K562 (cell line): ENCODE data around the gene LAPTM5. TPM values are rescaled to one million over a fixed set of nuclear protein-coding genes. Genes with fewer than 3 reads are reported as not detected.

Experiments used
- ADNP ChIP-seq: fragments of 200-800 bp; sonication (Bioruptor generic); IDR thresholded peaks from 2 replicates; pipeline ENCODE4 v1.6.1; 2016; ENCODE audit warnings: missing genetic modification characterization, missing compliant biosample characterization
- BRF2 ChIP-seq: IDR thresholded peaks from 3 replicates; pipeline ENCODE4 v1.6.1; 2011; ENCODE audit warnings: borderline replicate concordance, mild to moderate bottlenecking; ENCODE audit not compliant: insufficient read length, insufficient read depth
- CBFA2T3 ChIP-seq: fragments of 450-650 bp; IDR thresholded peaks from 2 replicates; pipeline ENCODE4 v1.6.1; 2017
- CLOCK ChIP-seq: fragments of 250-450 bp; sonication (Bioruptor Pico); IDR thresholded peaks from 2 replicates; pipeline ENCODE4 v1.4.0; 2020; ENCODE audit warnings: mild to moderate bottlenecking, moderate library complexity, borderline replicate concordance
- ESRRA ChIP-seq: fragments of 450-650 bp; IDR thresholded peaks from 2 replicates; pipeline ENCODE4 v1.6.1; 2014; ENCODE audit warnings: low read depth, mild to moderate bottlenecking, moderate library complexity, borderline replicate concordance
- GABPB1 ChIP-seq: sonication (generic); formaldehyde crosslinking; IDR thresholded peaks from 2 replicates; pipeline ENCODE4 v1.8.0; 2022; ENCODE audit warnings: mild to moderate bottlenecking, missing genetic modification reagents
- GATAD2A ChIP-seq: fragments of 450-650 bp; IDR thresholded peaks from 2 replicates; pipeline ENCODE4 v1.6.1; 2017
- HNRNPH1 ChIP-seq: fragments of 200-400 bp; formaldehyde crosslinking; optimal IDR thresholded peaks from 2 replicates; pipeline ENCODE3; 2017; ENCODE audit warnings: low read depth, mild to moderate bottlenecking, low read length, moderate library complexity
- KLF16 ChIP-seq: IDR thresholded peaks from 2 replicates; pipeline ENCODE4 v1.6.1; 2016; ENCODE audit warnings: antibody characterized with exemption
- PRPF4 ChIP-seq: fragments of 200-400 bp; formaldehyde crosslinking; IDR thresholded peaks from one replicate; pipeline ENCODE4 v1.6.1; 2017; ENCODE audit warnings: low read length, low read depth, mild to moderate bottlenecking; ENCODE audit not compliant: insufficient read depth, poor library complexity, severe bottlenecking
- REST ChIP-seq, 2 experiments: fragments of 450-650 bp; formaldehyde crosslinking in 1 of 2; IDR thresholded peaks; 2 replicates each; pipeline versions ENCODE4 v1.4.0 to v1.6.1; 2014 to 2020; ENCODE audit warnings: mild to moderate bottlenecking in 2 of 2, borderline replicate concordance in 1 of 2, low read depth in 1 of 2
- SMARCA5 ChIP-seq: fragments of 450-650 bp; IDR thresholded peaks from 2 replicates; pipeline ENCODE4 v1.6.1; 2016
- USF1 ChIP-seq: sonication (generic); formaldehyde crosslinking; IDR thresholded peaks from 2 replicates; pipeline ENCODE4 v1.9.0; 2022; ENCODE audit warnings: mild to moderate bottlenecking, missing genetic modification reagents
- ZFP30 ChIP-seq: fragments of 250-450 bp; sonication (Bioruptor Pico); IDR thresholded peaks from 2 replicates; pipeline ENCODE4 v1.8.0; 2022; ENCODE audit warnings: moderate library complexity, mild to moderate bottlenecking, inconsistent platforms, borderline replicate concordance
- polyA plus RNA-seq, 8 experiments: library from polyadenylated mRNA; depleted of rRNA in 4 of 8; stranded (reverse) in 5 of 8; unstranded in 3 of 8; fragments of >200 nt; fragmentation: Nextera tagmentation in 2 of 8; fragmentation: Illumina TruSeq in 1 of 8; extraction: Ambion mirVana in 2 of 8; extraction: Trizol in 1 of 8; gene quantifications; 2 replicates each; pipeline versions ENCODE4 v1.2.1 to v1.2.3, GENCODE V29; 2011 to 2014; ENCODE audit warnings: inconsistent platforms in 1 of 8, missing spikeins in 1 of 8
- total RNA-seq, 7 experiments: library from RNA; depleted of rRNA in 6 of 7; stranded (reverse); fragments of >200 nt in 6 of 7; fragmentation: Illumina TruSeq in 2 of 7; extraction: Trizol in 2 of 7; gene quantifications; 2 replicates each; pipeline versions ENCODE4 v1.2.1 to v1.2.3, GENCODE V29; 2011 to 2021; ENCODE audit warnings: low replicate concordance in 1 of 7

Gene LAPTM5
- total and polyA plus RNA-seq, 9 of the 15 experiments (the other 6 are each of a cell fraction or from before 2014, with no cell fraction given) = 2.4 to 47.3 (median 20.3) TPM

GRCh38 chr1:30778154-30778978 is 20.8 kb upstream of the LAPTM5 start (continued):
- TF ChIP-seq REST (IDR thresholded peaks at IDR 0.05; ENCODE audit: borderline replicate concordance) (no peak; the same call in 1 of the 2 replicates), REST (CRISPR knock-in tag; IDR thresholded peaks at IDR 0.05; ENCODE audit: low read depth) (peak; percentile 86), PRPF4 (no peak), GATAD2A (peak; percentile 88), USF1 (CRISPR knock-in tag) (peak; percentile 70), HNRNPH1 (no peak), KLF16 (peak; percentile 80), ESRRA (peak; percentile 83; the same call in 1 of the 2 replicates), SMARCA5 (peak; percentile 99), GABPB1 (CRISPR knock-in tag) (no peak; the same call in 1 of the 2 replicates), BRF2 (no peak), ZFP30 (CRISPR knock-in tag) (0 out of 2 replicates have a peak, but pooled peaks have one; percentile 31), ADNP (tag) (peak; percentile 97), CLOCK (CRISPR knock-in tag) (0 out of 2 replicates have a peak, but pooled peaks have one; percentile 68), CBFA2T3 (peak; percentile 92)
